CD4-positive, alpha-beta T cell treated with Interleukin-6 at 100 ng/mL for 8 hours (primary cell): ENCODE data around the gene APOL6.
A peak's percentile ranks its signal among the peaks of the same experiment; 100 is the strongest.

Source experiments
- DNase-seq: peaks from one replicate; pipeline ENCODE4 v3.0.0-alpha.2; 2020; ENCODE audit warnings: mixed read lengths, low spot score

APOL6 gene, protein sequence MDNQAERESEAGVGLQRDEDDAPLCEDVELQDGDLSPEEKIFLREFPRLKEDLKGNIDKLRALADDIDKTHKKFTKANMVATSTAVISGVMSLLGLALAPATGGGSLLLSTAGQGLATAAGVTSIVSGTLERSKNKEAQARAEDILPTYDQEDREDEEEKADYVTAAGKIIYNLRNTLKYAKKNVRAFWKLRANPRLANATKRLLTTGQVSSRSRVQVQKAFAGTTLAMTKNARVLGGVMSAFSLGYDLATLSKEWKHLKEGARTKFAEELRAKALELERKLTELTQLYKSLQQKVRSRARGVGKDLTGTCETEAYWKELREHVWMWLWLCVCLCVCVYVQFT

DNA sequence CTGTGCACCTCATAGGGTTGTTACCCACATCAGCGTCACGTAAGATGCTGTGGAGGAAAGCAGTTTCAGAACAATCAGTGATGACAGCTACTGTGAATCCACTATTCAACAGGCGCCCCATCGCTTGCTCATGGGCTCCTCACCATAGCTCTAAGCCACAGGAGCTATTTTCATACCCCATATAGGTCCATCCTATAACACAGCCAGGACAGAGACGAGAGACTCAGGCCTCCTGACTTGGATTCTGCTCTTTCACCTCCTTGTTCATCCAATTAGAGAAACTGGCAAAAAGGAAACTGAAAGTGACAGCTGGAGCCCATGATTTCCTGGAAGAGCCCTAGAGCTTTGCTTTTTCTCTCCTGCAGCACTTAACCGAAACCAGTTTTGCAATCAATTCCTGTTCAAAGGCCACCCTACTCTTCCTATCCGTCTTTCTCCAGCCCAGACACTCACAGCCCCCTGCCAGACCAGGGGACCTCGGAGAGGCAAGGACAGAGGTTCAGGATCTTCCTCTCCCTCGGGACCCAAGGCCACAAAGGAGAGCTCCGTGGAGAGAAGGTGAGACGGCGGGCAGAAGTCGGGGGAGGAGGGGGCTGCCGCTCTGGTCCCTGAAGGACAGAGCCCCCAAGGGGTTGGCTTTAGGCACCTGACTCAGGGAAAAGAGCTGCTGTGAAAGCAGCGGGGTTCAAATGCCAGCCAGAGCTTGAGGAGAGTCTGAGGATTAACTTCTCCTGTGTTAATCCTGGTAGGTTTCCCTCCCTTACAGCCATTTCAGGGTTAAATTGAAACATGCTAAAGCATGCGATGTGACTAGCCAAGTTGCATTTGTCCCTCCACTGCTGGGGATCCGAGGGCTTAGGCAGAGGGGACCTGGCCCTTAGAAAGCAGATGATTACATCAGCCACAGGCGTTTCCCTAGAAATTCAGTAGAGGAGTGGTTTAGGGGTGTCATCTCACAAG is at the start of gene APOL6:
APOL6 (plus strand) TSS at position 381 of the 960 bp plus-strand sequence. CDS start 7,980 bp downstream, outside the sequence.
- DNase-seq = peak; percentile 72

DNA sequence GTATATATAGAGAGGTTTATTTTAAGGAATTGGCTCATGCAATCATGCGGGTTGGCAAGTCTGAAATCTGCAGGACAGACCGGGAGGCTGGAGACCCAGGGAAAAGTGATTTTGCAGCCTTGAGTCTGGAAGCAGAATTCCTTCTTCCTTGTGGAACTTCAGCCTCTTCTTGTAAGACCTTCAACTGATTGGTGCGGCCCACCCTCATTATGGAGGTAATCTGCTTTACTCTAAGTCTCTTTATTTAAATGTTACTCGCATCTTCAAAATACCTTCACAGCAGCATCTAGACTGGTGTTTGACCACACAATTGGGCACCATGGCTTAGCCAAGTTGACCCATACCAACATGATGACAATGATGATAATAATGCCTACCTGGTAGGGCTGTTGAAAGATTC is 48.9 kb upstream of the APOL6 start:
- DNase-seq = no peak

DNA sequence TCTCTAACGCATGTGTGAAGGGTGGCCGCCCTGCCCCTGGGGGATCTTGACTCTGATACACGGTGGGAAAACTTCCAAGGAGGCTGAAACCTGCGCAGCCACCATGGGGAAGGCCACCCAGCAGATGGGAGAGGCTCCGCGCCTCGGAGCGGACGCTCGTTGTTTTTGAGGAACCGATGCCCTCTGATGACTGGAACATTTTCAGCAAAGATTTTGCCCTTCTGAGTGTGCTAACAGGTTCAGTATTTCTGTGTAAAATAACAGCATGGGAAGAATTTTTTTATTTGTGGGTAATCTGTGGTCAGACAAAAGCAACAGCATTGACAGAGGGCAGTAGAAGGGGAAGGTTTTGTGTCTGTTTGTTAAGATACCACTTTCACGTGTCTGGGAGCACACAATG is 47.8 kb upstream of the APOL6 start:
- DNase-seq = no peak

DNA sequence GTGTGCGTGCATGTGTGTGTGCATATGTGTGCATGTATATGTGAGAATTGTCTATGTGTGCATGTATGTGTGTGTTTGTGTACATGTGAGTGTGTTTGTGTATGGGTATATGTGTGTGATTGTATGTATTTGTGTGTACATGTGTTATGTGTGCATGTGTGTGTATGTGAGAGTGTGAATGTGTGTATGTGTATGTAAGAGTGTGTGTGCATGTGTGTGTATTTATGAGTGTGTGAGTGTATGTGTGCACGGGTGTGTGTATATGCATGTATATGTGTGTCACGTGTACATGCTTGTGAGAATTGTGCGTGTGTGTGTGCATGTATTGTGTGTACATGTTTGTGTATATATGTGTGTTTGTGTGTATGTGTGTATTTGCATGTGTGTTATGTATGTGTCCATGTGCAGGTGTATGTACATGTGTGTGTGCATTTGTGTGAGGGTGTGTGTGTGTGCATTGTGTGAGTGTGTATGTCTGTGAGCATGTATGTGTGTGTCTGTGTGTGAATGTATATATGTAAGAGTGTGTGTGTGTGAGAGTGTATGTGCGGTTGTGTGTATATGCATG is 47.1 kb upstream of the APOL6 start:
- DNase-seq = no peak

DNA sequence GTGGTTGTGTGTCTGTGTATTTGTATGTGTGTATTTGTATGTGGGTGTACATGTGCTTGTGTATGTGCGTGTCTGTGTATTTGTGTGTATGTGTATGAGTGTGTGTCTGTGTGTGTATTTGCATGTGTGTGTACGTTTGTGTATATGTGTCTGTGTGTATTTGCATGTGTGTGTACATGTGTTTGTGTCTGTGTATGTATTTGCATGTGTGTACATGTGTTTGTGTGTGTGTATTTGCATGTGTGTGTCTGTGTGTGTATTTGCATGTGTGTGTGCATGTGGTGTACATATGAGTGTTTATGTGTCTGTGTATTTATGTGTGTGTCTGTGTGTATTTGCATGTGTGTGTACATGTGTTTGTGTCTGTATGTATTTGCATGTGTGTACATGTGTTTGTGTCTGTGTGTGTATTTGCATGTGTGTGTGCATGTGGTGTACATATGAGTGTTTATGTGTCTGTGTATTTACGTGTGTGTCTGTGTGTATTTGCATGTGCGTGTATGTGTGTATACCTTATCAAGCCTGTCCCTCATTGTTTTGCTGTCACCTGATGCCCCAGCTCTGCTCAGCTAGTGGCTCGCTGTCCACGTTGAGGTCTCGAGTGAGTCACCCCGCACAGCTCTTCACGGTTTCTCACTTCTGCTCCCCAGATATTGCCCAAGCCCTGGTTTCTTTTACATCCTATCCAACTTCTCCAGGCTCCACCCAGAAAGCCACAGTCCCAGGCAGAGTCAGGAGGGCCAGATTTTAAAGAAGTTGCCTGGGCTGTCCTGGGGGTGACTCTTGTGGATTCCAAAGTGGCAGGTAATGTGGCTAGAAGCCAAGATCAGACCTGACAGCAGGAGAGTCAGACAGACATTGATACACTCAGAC is 46.3 kb upstream of the APOL6 start:
- no peak for DNase-seq

DNA sequence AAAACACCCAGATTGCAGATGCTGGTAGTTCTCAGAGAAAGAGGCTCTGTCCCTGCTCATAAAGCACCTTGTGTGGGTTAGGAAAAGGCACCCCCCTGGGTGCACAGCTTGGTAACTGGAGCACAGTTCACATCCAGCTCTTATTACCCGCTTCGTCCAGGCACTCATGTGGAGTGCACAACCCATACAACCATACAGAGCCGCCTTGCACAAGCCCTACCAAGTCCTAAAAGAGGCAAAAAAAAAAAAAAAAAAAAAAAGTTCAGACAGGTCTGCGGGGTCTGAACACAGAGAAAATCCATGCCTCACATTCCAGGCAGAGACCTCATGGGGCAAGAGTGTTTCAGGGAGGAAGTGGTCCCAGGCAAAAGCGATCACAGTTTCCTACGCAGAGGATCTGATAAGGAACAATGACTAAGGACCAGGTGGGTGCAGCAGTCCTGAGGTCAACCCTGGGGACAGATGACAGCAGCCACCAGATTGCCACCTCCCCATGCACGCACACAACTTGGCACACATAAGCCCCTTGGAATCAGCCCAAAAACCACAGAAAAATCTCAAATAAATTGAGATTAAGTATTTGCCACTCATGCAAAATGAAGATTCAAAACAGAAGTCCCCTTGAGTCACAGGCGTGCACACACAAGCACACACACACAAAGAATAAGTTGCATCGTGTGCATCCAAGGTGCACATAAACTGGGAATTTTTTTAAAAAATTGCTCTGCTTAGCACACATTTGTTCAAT is 43.5 kb upstream of the APOL6 start:
- DNase-seq = no peak

DNA sequence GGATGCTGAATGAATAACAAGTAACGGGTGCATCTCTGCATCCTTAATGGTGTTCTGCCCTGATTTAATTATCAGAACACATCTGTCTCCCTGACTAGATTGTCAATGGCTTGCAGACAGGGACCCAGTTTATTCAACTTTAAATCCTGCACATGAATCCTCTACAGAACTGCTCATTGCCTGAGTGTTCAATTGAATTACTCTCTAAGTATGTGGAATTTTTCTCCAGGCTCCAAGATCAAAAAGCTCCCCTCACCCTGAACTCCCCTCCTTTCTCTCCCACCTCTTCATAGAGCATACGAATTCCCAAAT is 42.9 kb upstream of the APOL6 start:
- no peak for DNase-seq

DNA sequence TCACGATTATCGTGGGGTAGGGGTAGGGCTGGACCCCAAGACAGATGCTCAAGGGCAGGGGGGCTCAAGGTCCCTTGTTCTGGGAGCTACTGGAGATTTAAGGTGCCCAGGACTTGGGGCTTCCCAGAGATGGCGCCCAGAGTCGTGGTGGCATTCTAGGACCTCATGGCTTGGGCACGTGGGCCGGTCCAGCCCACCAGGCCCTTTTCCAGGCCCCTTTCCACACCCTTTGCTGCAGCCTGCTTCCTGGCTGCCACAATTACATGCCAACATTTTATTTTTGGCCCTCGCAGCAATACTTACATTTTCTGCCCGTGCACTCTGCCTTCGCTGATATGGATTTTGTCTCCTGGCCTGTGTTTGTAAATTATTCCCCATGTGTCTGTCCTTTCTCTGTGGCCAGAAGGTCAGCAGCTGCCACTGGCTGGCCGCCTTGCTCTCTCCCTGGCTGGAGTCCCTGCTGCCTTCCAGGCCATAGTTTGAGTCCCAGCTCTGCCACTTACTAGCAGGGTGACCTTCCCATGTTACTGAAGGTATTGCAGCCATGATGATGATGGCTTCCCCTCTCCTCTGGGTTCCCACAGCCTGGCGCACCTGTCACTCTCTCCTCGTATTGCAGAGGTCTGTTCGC is 42.3 kb upstream of the APOL6 start:
- no peak for DNase-seq

DNA sequence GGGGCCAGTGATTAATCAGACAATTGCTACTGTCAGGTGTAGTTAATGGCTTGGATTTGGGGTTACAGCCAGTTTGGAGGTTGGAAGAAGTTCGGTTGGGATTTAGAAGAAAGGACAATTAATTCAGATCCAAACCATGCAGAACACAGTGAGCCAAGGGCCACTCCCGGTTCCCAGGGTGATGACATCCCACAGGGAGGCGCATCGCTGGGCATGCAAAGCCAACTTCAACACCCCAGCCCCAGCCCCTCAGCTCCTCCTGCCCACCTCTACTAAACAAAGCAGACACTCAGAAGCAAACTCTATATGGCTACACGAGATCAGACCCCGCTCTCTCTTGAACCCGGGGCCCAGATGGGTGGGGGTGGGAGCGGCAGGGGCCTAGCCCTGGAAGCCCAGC is 41.3 kb upstream of the APOL6 start:
- DNase-seq = no peak

DNA sequence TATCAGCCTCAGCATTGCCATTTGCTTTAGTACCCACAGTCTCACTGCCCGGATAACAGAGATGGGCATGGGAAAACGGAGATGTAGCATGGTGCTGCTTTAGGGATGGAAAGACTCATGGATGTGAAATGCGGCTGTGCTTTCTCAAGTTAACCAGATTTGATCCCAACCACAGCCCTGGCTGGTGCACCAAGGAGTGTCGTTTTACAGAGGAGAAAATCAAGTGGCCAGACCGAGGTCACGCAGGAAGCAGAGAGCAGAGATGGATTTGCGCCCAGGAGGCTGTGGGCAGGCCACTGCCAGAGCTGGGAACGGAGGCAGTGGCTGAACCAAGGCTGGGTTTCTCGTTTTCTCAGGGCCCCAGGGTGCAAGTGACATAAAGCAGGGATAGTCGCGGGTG is 40.2 kb upstream of the APOL6 start:
- DNase-seq = no peak

DNA sequence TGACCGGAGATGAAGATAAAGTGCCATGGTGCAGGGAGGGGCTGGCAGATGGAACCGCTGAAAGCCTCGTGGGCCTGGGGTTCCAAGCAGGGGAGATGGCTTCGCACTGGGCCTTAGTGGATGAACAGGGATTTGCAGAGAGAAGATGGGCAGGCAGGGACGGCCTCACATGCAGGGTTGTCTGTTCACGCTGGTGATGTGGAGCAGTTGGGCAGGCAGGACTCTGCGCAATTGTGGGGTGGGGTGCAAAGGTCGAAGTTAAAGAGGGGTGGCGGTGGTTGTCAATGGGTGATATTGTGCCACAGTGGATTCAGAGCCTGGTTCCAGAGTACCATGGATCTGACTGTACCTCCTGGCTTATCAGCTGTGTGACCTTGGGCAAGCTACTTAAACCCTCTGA is 39.0 kb upstream of the APOL6 start:
- DNase-seq = no peak

DNA sequence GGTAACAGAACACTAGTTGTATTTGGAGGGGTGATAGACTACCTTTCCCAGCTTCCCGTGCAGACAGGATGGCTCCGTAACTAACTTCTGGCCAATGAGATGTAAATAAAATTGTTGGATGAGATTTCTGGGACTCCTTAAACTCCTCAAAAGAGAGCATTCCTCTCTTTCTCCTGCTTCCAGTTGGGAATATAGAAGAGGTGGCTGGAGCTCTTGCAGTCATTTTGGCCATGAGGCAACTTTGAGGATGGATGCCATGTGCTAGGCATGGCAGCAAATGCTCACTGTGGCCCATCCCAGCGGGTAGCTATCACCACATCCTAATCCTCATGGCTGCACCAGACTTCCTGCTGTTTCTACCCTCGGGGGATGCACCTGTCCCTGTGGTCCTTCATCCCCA is 38.5 kb upstream of the APOL6 start:
- DNase-seq = no peak

DNA sequence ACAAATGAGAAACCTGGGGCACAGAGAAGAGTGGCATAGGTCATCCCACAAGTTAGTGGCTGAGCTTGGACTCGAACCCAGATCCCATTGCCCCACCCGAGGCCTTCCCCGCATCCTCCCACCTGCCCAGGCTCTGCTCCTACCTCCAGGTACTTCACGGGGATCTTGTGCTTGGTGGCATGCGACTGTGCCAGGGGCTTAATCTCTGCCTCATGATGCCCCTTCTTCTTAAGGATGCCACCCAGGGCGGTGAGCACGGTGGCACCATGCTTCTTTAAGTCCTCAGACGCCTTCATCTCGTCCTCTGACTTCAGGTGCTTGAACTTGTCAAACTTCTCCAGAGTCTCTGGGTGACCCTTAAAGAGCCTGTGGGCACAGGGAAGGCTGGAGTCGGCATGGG is 37.5 kb upstream of the APOL6 start:
- DNase-seq = no peak

DNA sequence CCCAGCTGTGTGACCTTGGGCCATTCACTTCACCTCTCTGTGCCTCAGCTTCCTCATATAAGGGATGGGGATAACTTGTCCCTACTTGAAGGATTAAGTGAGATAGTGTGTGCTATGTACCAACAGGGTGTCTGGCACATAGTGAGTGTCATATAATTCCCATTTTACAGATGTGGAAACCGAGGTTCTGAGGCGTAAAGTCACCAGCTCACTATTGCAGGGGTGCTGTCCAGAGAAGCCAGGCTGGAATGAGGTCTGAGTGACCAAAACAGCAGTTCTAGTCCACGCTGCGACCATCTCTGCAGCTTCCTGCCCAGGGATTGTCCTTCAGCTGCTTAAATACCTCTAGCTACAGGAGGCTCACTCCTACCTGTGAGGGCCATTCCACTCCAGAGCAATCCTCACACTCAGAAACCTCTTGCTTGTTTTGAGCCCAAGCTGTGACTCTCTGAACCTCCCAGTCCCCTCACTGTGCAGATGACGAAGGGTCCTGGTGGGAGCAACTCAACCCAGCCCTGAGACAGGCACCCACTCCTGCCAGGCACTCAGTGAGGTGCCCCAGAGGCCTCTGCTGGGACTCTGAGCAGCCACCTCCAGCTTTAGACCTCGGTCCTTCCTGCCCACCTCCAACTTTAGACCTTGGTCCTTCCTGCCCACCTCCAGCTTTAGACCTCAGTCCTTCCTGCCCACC is 36.9 kb upstream of the APOL6 start:
- DNase-seq = no peak

DNA sequence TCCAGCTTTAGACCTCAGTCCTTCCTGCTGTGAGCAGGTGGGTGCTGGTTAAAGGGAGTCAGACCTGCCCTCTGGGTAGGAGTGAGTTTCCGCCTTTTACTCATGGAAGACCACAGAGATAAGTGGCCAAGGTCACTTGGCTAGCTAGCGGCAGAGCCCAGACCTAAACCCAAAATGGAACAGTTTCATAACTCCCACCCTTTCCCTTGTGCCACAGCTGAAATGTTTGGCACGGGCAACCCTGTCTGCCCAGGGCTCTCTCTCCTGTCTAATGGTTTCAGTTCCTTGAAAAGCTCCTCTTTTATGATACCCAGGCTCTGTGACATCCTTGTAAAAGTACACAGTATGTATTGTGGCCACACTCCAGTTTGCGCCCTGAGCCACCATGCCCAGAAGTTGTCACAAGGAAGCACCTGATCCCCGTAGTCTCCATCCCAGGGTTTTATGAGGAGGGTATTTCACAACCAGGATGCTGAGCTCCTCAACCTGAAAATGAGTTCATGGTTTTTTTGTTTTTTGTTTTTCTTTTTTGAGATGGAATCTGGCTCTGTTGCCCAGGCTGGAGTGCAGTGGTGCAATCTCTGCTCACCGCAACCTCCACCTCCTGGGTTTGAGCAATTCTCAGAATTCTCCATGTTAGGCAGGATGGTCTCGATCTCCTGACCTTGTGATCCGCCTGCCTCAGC is 36.2 kb upstream of the APOL6 start:
- no peak for DNase-seq

DNA sequence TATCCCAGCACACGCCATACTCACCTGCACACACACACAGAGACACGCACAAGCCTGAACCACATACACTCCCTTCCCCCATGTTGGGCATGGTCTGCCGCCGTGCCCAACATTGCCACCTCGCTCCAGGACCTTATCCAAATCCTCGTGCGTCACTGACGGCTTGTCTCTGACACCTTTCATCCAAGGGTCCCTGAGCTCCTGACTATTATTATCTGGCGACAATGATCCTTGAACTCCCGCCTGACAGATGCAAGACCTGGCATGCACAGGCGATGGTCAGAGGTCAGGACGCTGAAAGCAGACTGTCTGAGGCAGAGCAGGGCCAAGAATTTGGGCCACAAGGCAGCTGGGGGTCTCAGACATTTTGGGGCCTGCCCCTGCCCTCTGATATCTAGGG is 35.3 kb upstream of the APOL6 start:
- DNase-seq = no peak

DNA sequence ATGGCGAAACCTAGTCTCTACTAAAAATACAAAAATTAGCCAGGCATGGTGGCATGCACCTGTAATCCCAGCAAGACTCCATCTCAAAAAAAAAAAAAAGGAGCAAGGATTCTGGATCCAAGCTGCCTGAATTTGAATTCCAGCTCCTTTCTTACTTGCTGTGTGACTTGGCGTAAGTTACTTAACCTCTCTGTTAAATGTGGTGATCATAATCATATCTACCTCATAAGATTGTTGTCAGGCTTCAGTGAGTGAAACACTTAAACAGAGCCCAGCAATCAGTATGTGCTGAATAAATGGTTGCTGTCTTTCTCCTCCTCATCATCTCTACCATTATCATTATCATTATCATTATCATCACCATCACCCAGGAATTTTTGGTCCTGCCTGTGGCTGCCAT is 33.8 kb upstream of the APOL6 start:
- no peak for DNase-seq

DNA sequence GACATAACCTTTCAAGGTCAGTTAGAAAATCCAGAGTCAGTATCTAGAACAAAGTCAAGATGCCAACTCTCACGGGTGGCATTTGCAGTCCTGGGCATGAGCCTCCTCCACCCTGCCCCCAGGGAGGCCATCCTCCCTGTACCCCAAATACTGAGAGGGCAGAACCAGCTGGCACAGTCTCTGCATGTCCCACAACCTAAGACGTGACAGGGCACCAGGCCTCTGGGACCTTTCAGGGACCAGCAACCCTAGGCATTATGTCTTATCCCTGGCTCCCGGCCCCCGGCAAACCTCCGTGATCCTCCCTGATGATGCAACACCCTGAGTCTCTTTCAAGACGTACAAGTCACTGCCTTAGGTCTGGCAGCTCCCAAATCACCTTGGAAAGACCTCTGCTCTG is 33.1 kb upstream of the APOL6 start:
- DNase-seq = no peak

DNA sequence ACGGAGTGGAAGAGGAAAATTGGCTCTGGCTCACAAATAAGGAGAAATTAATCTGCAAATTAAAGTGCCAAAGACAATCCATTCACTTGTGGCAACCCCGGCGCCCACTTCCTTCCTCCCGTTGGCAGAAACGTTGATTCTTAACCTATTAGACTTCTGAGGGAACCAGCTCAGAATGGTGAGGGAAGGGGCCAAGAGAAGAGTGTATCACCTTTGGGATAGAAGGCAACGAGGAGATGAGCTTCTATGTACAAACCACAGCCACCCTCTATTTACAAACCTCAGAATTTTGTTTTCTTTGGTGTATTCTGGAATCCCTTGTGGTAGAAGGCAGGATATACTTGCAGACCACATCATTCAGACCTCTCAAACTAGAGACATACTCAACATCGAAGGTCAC is 32.2 kb upstream of the APOL6 start:
- no peak for DNase-seq
